Thyroid gland (tissue), 4 donors: ENCODE results near the gene FCHSD2.

Experiments used
- POLR2A ChIP-seq, 2 donors: fragments of 450-650 bp; IDR thresholded peaks; one replicate each; pipeline ENCODE4 v1.6.1; 2017; ENCODE audit warnings: antibody characterized with exemption in 2 of 2, mild to moderate bottlenecking in 2 of 2, moderate library complexity in 1 of 2
- TF ChIP-seq, protein P1 (sequence below), 6 experiments: fragments of 200-600 bp in 3 of 6; fragments of 450-650 bp in 3 of 6; sonication (generic) in 3 of 6; IDR thresholded peaks; one replicate each; pipeline ENCODE4 v1.5.1; 2016 to 2019; ENCODE audit warnings: antibody characterized with exemption in 6 of 6, mild to moderate bottlenecking in 2 of 6, inconsistent platforms in 1 of 6, moderate library complexity in 1 of 6

DNA sequence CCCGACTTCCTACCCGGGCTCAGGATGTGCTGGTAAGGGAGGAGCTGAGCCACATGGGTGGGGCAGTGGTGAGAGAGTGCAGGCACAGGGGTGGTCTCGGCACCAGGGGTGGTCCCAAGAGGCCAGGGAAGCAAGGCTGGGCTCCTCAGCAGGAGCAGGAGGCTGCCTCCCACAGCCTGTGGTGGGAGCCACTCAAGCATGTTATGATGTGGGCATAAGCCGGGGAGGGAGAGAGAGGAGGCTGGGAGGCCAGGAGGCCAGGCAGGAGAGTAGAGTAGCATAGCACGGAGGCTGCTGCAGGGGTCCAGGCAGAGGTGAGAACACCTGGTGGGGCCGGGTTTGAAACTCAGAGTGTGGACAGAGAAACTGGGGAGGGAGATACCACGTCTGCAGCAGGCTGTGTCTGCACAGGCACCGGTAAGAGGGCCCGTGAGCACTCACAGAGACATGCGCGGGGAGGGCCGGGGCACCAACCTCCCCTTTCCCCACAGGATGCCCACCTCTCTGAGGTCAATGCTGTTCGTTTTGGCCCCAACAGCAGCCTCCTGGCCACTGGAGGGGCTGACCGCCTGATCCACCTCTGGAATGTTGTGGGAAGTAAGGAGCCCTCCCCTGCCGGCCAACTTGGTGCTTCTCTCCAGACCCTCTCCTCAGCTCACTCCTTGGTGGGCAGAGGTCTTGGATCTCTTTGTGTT, 317.2 kb downstream of the FCHSD2 start:
- TF ChIP-seq, protein P1, sequence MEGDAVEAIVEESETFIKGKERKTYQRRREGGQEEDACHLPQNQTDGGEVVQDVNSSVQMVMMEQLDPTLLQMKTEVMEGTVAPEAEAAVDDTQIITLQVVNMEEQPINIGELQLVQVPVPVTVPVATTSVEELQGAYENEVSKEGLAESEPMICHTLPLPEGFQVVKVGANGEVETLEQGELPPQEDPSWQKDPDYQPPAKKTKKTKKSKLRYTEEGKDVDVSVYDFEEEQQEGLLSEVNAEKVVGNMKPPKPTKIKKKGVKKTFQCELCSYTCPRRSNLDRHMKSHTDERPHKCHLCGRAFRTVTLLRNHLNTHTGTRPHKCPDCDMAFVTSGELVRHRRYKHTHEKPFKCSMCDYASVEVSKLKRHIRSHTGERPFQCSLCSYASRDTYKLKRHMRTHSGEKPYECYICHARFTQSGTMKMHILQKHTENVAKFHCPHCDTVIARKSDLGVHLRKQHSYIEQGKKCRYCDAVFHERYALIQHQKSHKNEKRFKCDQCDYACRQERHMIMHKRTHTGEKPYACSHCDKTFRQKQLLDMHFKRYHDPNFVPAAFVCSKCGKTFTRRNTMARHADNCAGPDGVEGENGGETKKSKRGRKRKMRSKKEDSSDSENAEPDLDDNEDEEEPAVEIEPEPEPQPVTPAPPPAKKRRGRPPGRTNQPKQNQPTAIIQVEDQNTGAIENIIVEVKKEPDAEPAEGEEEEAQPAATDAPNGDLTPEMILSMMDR (IDR thresholded peaks at IDR 0.05): no peak
- TF ChIP-seq POLR2A (IDR thresholded peaks at IDR 0.05): no peak
